Spleen (tissue), 7 donors: Measurements from ENCODE around the gene CDON.

ENCODE experiments used
- POLR2A ChIP-seq, 3 donors: fragments of 450-650 bp; IDR thresholded peaks; one replicate each; pipeline ENCODE4 v1.5.1; 2017; ENCODE audit warnings: antibody characterized with exemption in 3 of 3, mild to moderate bottlenecking in 1 of 3
- TF ChIP-seq, protein P1 (sequence below), 11 experiments: fragments of 200-600 bp in 7 of 11; fragments of 450-650 bp in 4 of 11; sonication (generic) in 4 of 11; IDR thresholded peaks in 8 of 11; conservative IDR thresholded peaks in 3 of 11; 1 replicate in 7 of 11; 2 replicates in 4 of 11; pipeline versions ENCODE4 v1.4.0 to v1.8.0; 2016 to 2021; ENCODE audit warnings: antibody characterized with exemption in 11 of 11, inconsistent platforms in 4 of 11, mild to moderate bottlenecking in 1 of 11
- donor health status: DM: no; HTN: no; CAD: no; lungs with moderate emphysema.
- donor health status: DM: no; HTN: no; CAD: no.
- donor health status: DM: no; HTN: no; CAD: no.

DNA sequence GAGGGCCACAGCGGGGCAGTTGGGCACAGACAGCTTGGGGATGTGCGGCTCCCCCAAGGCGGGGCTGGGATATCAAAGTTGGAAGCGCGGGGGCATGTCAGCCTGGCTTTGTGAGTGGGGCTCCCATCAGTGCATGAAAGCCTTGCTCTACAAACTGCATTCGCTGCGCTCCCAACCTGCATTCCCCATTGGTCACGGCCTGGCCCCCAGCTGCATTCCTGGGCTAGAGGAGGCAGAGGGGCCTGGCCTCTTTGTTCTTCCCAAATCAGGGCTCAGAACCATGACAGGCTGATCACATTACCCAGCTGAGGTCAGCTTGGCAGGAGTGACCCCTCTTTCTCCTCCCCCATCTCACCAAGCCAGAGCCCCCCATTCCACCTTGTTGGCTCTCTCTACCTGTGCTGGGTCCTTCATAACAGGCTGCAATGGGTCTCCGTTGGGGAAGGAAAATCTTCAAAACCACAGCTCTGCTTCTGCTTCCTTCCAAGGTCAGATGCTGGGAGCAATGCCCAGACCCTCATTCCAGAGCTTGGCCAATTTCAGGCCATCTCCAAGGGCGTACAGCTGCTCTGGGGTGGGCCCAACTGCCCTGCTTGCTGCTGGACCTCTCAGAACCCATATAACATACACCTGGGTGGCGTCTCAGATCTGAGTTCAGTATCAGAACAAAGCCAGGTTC lies 38.7 kb upstream of the CDON start:
- TF ChIP-seq POLR2A (IDR thresholded peaks at IDR 0.05): no peak
- TF ChIP-seq, protein P1, sequence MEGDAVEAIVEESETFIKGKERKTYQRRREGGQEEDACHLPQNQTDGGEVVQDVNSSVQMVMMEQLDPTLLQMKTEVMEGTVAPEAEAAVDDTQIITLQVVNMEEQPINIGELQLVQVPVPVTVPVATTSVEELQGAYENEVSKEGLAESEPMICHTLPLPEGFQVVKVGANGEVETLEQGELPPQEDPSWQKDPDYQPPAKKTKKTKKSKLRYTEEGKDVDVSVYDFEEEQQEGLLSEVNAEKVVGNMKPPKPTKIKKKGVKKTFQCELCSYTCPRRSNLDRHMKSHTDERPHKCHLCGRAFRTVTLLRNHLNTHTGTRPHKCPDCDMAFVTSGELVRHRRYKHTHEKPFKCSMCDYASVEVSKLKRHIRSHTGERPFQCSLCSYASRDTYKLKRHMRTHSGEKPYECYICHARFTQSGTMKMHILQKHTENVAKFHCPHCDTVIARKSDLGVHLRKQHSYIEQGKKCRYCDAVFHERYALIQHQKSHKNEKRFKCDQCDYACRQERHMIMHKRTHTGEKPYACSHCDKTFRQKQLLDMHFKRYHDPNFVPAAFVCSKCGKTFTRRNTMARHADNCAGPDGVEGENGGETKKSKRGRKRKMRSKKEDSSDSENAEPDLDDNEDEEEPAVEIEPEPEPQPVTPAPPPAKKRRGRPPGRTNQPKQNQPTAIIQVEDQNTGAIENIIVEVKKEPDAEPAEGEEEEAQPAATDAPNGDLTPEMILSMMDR (IDR thresholded peaks at IDR 0.05 in 8 of 11, conservative IDR thresholded peaks at IDR 0.05 in 3 of 11): no peak
